Nephron (organoid): Measurements from ENCODE around the gene TSC22D3.
A peak's percentile ranks its signal among the peaks of the same experiment; 100 is the strongest.

Experiments used
- H3K27ac Mint-ChIP-seq, 3 experiments: 2 replicates each; pipeline ENCODE4 v1.8.0; 2020; ENCODE audit warnings: mixed read lengths in 3 of 3, mild to moderate bottlenecking in 2 of 3, moderate library complexity in 1 of 3
- H3K27me3 Mint-ChIP-seq: 2 replicates; pipeline ENCODE4 v1.8.0; 2021; ENCODE audit warnings: low read depth, mild to moderate bottlenecking, moderate library complexity, mixed read lengths
- H3K36me3 Mint-ChIP-seq: 2 replicates; pipeline ENCODE4 v1.8.0; 2020; ENCODE audit warnings: low read depth, mixed read lengths
- H3K4me1 Mint-ChIP-seq: 2 replicates; pipeline ENCODE4 v1.8.0; 2020; ENCODE audit warnings: mixed read lengths
- H3K4me3 Mint-ChIP-seq, 3 experiments: 2 replicates each; pipeline ENCODE4 v1.8.0; 2020; ENCODE audit warnings: mild to moderate bottlenecking in 3 of 3, mixed read lengths in 3 of 3, moderate library complexity in 2 of 3
- H3K9me3 Mint-ChIP-seq: 2 replicates; pipeline ENCODE4 v1.8.0; 2020; ENCODE audit warnings: mixed read lengths
- TF ChIP-seq, protein P1 (sequence below), 3 experiments: fragments of 200-600 bp; sonication (generic); IDR thresholded peaks; one replicate each; pipeline ENCODE4 v1.5.0; 2021; ENCODE audit warnings: antibody characterized with exemption in 3 of 3; ENCODE audit not compliant: unreplicated experiment in 3 of 3

Gene TSC22D3

DNA sequence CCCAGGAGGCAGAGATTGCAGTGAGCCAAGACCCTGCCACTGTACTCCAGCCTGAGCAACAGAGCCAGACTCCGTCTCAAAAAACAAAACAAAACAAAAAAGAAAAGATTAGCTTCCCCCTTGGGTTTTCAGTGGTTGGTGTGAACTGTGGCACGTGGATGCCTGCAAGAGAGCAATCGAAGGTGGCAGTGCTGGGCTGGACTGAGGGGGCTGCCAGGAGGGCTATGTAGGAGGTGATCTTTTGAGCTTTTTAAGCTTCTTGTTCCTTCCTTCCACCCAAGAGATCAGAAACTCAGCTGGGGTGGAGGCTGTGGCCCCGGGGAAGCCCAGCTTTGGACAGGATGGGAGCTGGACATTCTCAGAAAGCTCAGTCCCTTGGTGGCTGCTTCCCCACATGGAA, 97.7 kb downstream of the TSC22D3 start:
- TF ChIP-seq, protein P1, sequence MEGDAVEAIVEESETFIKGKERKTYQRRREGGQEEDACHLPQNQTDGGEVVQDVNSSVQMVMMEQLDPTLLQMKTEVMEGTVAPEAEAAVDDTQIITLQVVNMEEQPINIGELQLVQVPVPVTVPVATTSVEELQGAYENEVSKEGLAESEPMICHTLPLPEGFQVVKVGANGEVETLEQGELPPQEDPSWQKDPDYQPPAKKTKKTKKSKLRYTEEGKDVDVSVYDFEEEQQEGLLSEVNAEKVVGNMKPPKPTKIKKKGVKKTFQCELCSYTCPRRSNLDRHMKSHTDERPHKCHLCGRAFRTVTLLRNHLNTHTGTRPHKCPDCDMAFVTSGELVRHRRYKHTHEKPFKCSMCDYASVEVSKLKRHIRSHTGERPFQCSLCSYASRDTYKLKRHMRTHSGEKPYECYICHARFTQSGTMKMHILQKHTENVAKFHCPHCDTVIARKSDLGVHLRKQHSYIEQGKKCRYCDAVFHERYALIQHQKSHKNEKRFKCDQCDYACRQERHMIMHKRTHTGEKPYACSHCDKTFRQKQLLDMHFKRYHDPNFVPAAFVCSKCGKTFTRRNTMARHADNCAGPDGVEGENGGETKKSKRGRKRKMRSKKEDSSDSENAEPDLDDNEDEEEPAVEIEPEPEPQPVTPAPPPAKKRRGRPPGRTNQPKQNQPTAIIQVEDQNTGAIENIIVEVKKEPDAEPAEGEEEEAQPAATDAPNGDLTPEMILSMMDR (IDR thresholded peaks at IDR 0.05; ENCODE audit: unreplicated experiment in 3 of 3) = no peak
- Mint-ChIP-seq H3K9me3 (peaks cover 4% of the 10 kb centered on the region), H3K4me3 (no peak overlapping the region)

DNA sequence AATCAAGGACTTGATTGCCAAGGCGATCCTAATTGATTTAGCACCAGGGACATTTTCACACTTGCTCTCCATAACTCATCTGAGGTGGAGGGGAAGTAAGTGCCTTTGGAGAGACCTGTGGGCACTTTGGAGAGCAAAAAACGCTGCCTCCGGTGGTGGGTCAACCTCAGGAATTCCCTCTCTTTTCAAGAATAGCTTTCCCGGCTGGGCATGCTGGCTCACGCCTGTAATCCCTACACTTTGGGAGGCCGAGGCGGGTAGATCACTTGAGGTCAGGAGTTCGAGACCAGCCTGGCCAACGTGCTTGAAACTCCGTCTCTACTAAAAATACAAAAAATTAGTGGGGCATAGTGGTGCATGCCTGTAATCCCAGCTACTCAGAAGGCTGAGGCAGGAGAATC, 98.1 kb downstream of the TSC22D3 start:
- Mint-ChIP-seq H3K4me1 (peaks cover 48% of the 10 kb centered on the region), H3K36me3 (peaks cover 4% of the 10 kb centered on the region), H3K9me3 (peaks cover 4% of the 10 kb centered on the region), H3K4me3 (peak overlapping the region; percentile 80 to 87 (median 83)), H3K27me3 (no peaks in the 10 kb centered on the region), H3K27ac (peak overlapping the region; percentile 60 to 96 (median 91))
- TF ChIP-seq, protein P1 (IDR thresholded peaks at IDR 0.05; ENCODE audit: unreplicated experiment in 3 of 3) = no peak

More for the DNA sequence above, 97.7 kb downstream of the TSC22D3 start:
- Mint-ChIP-seq H3K36me3 (peaks cover 4% of the 10 kb centered on the region), H3K4me1 (peaks cover 48% of the 10 kb centered on the region), H3K27ac (peak overlapping the region; percentile 60 to 96 (median 91)), H3K27me3 (no peaks in the 10 kb centered on the region)

DNA sequence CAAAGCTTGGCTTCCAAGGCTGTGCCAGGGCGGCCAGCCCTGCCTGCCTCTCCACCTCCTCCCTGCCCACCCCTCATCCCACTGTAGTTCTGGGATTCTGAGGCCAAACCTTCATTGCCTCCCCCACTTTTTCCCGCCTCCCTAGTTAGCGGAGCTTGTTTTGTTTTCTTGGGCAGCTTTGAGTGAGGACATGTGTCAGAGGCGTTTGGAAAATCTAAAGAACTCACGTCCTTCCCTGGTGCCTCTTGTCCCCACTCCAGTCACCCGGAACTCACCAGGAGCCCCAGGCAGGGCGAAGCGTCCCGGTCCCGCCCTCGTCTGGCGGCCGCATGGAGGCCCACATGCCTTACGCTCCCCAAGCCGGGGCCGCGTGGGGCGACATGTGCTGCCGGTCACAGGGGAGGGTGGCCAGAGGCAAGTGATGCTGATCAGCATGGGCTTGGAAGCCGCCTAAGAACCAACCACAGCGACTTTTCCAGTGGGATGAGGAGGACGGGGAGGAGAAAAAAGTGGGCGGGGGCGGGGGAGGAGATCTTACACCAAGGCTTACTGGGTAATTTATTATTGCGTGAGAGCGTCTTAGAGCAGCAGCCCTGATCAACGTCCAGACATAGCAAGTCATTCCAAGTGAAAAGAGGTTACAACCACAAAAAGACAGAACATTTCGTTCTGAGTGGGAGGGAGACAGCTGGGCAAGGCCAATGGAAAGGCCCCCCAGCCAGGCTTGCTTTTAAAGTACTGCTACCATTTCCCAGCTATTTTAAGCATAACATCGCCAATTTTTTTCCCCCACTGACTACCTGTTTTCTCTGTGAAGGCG, 98.8 kb downstream of the TSC22D3 start:
- TF ChIP-seq, protein P1 (IDR thresholded peaks at IDR 0.05; ENCODE audit: unreplicated experiment in 3 of 3) = no peak
- Mint-ChIP-seq H3K27ac (peak overlapping the region; percentile 60 to 96 (median 91)), H3K27me3 (no peaks in the 10 kb centered on the region), H3K4me1 (peaks cover 48% of the 10 kb centered on the region), H3K4me3 (peak overlapping the region; percentile 80 to 87 (median 83)), H3K9me3 (peaks cover 4% of the 10 kb centered on the region), H3K36me3 (peaks cover 4% of the 10 kb centered on the region)

DNA sequence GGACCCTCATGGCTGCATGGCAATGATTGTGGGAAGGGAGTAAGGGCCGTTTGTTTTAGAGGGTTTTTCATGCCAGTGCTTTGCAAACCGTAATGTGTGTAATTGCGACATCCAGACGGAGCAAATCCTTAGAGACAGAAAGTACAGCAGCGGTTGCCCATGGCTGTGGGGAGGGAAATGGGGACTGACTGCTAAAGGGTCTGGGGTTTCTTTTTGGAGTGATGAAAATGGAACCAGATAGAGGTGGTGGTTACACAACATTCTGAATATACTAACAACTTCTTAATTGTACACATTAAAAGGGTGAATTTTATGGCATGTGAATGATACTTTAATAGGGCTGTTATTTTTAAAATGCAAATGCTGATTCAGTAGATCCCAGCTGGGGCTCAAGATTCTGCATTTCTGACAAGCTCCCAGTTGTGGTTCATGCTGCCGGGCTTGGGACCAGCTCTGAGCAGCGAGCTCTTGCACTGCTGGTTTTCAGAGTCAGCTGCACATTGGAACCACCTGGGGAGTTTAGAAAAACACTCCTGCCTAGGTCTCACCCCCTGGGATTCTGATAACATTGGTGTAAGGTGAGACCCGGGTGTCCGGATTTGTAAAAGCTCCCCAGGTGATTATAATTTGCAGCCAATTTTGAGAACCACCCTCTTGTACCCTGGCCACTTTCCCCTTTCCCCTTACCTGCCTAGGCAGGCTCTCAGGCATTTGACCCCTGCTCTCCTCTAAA, 99.6 kb downstream of the TSC22D3 start:
- TF ChIP-seq, protein P1 (IDR thresholded peaks at IDR 0.05; ENCODE audit: unreplicated experiment in 3 of 3) = no peak
- H3K4me1 Mint-ChIP-seq = peaks cover 48% of the 10 kb centered on the region
- H3K9me3 Mint-ChIP-seq = peaks cover 3% of the 10 kb centered on the region
- H3K27me3 Mint-ChIP-seq = no peaks in the 10 kb centered on the region
- H3K36me3 Mint-ChIP-seq = peaks cover 2% of the 10 kb centered on the region
- H3K27ac Mint-ChIP-seq = peak overlapping the region; percentile 60 to 96 (median 91)
- H3K4me3 Mint-ChIP-seq = peak overlapping the region; percentile 80 to 87 (median 83)

DNA sequence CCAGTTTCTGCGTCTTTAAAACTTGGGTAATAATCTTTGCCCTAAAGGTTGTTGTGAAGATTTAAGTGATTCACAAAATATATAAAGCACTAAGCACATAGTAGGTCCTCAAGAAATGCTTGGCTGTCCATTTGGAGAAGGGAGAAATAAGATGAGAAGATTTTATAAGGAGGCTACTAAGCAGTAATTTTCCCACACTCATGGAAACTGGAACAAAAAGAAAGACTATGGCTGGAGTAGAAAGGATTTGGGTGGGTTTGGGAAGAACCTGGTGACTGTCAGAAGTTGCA, 100.3 kb downstream of the TSC22D3 start:
- H3K27ac Mint-ChIP-seq = peak overlapping the region; percentile 60 to 96 (median 91)
- H3K9me3 Mint-ChIP-seq = no peaks in the 10 kb centered on the region
- peaks cover 48% of the 10 kb centered on the region for H3K4me1 Mint-ChIP-seq
- peak overlapping the region; percentile 80 to 87 (median 83) for H3K4me3 Mint-ChIP-seq
- H3K36me3 Mint-ChIP-seq = no peaks in the 10 kb centered on the region
- TF ChIP-seq, protein P1 (IDR thresholded peaks at IDR 0.05; ENCODE audit: unreplicated experiment in 3 of 3) = no peak
- no peaks in the 10 kb centered on the region for H3K27me3 Mint-ChIP-seq
